ENCODE data around the gene TMEM63C.

DNA sequence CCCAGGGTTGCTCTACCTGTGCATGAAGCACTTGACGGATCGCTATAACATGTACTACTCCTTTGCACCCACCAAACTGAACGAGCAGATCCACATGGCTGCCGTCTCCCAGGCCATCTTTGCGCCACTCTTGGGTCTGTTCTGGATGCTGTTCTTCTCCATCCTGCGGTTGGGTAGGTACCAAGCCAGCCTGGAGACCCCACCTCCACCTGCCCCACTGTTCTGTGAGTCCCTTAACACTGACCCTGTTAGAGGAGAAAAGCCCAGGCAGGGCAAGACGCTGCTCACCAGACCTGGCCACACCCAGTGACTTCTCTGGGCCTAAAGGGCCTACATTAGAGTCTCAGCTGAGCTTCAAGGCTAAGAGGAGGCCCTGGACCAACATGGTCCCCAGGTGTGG is 67.7 kb downstream of the TMEM63C start:
- TF ChIP-seq, protein P1, sequence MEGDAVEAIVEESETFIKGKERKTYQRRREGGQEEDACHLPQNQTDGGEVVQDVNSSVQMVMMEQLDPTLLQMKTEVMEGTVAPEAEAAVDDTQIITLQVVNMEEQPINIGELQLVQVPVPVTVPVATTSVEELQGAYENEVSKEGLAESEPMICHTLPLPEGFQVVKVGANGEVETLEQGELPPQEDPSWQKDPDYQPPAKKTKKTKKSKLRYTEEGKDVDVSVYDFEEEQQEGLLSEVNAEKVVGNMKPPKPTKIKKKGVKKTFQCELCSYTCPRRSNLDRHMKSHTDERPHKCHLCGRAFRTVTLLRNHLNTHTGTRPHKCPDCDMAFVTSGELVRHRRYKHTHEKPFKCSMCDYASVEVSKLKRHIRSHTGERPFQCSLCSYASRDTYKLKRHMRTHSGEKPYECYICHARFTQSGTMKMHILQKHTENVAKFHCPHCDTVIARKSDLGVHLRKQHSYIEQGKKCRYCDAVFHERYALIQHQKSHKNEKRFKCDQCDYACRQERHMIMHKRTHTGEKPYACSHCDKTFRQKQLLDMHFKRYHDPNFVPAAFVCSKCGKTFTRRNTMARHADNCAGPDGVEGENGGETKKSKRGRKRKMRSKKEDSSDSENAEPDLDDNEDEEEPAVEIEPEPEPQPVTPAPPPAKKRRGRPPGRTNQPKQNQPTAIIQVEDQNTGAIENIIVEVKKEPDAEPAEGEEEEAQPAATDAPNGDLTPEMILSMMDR (IDR thresholded peaks at IDR 0.05) = no peak
- TF ChIP-seq POLR2A (IDR thresholded peaks at IDR 0.05) = no peak

Data from thyroid gland (tissue), 4 donors.